GM12864 (cell line): ENCODE measurements around the gene SIVA1.

Experiments used
- DNase-seq: peaks from one replicate; pipeline ENCODE4 v3.0.0-alpha.2; 2011; ENCODE audit warnings: low read depth
- H3K4me3 ChIP-seq: 2 replicates; pipeline ENCODE4 v1.5.1; 2011; ENCODE audit warnings: mild to moderate bottlenecking, low read depth, low read length, control low read depth
- CTCF ChIP-seq: IDR thresholded peaks from 2 replicates; pipeline ENCODE4 v1.5.1; 2011; ENCODE audit warnings: low read depth, mild to moderate bottlenecking, moderate library complexity, low read length, control low read depth, inconsistent platforms; ENCODE audit errors: missing control alignments

Gene SIVA1

DNA sequence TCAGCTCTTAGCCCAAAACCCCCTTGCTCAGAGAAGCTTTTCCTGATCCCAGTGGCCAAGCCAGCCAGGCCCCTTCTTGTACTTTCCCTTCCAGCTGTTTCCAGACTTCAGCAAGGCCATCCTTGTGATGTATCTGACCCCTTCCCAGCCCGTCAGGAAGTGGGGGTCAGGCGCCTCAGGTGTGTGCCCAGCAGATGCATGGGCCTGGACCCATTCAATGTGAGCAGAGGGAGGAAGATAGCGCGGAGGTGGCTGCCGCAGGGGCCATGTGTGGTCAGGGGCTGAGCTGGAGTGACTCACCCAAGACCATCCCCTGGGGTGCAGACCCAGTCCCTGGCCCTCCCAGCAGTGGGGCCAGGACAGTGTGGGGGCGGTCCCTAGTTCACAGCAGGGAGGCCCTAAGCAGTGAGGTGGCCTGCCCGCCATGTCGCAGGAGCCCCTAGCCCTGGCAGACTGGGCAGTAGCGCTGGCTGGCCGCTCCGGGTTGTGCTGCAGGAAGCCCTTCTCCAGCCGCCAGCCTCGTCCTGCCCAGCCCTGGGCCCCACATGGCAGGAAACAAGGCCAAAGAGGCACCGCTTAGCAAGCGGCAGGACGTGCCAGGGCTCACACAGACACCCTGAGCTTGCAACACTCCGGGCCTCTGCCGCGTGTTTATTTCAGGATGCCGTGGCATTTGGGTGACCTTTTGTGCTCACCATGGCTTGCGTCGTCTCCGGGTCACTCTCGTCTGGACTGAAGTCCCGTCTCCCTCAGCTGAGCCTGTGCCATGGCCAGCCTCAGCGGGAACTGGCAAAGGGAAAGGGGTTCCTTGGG is 16.9 kb upstream of the SIVA1 start:
- TF ChIP-seq CTCF = no peak
- no peak overlapping the region for H3K4me3 ChIP-seq
- no peak for DNase-seq

- no peak overlapping the region for H3K4me3 ChIP-seq
- no peak for DNase-seq
- no peak for TF ChIP-seq CTCF
These were observed 14.4 kb upstream of the SIVA1 start for GRCh38 chr14:104738375-104739019.

DNA sequence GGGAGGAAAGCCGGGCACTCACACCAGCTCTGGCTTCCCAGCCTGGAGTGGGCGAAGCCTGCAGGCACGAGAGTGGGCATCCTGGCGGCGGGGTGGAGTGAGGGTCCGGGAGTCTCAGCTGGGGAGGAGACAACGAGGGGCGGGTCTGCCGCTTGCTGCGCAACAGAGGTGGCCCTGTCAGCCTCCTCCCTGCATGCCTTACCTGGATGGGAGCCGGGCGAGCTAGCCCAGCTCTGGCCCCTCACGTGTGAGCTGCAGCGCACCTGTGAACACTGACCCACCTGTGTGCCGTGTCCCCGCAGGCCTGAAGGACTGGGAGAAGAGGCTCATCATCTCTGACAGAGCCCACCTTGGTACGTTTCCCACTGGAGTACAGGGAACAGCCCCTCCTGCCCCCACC is 13.9 kb upstream of the SIVA1 start:
- no peak for DNase-seq
- no peak for TF ChIP-seq CTCF
- H3K4me3 ChIP-seq = no peak overlapping the region

- no peak for TF ChIP-seq CTCF
- peak; percentile 16 for DNase-seq
- H3K4me3 ChIP-seq = no peak overlapping the region
These were observed 13.1 kb upstream of the SIVA1 start for GRCh38 chr14:104739546-104740516.

- H3K4me3 ChIP-seq = no peak overlapping the region
- no peak for TF ChIP-seq CTCF
- no peak for DNase-seq
These were observed 11.7 kb upstream of the SIVA1 start for GRCh38 chr14:104741108-104741802.

DNA sequence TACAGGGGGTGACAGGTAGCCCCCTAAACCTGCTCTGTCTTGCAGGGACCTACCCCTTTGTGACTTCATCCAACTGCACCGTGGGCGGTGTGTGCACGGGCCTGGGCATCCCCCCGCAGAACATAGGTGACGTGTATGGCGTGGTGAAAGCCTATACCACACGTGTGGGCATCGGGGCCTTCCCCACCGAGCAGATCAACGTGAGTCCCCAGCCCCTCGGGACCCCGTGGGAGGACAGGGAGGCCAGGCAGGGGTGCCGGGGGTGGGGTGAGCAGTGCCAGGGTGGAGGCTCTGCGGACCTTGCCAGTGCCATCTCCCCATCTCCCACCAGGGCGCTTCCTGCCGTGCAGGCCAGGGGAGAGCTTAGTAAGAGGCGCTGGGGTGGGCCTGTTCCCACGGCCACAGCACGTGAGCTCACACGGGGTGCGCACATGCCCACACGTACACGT is 11.1 kb upstream of the SIVA1 start:
- DNase-seq = no peak
- no peak for TF ChIP-seq CTCF
- no peak overlapping the region for H3K4me3 ChIP-seq
